ENCODE data around the gene SMDT1.
"Not testable (repeated sequence)": the region's sequence is repeated elsewhere in the genome, so short reads cannot be mapped to it uniquely, and the experiment has no call there.

Gene SMDT1

DNA sequence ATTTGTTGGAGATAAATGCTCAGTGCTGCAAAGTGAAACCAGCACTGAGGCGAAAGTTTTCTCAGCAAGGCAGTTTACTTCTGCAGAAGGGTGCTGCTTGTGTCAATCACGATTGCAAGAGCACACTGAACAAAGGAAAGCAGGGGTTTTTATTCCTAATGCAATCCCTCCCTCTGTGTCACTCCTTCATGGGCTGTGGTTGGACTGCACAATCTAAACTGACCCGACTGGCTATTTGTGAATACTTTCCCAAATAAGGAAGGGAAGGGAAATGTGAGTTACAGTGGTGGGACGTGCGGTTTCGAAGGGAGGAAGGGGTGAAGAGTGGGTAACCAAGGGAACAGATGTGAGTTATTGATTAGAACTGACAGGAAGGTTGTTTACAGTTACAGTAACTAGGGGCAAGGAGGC, 35.9 kb downstream of the SMDT1 start:
- DNase-seq: not testable (repeated sequence)

DNA sequence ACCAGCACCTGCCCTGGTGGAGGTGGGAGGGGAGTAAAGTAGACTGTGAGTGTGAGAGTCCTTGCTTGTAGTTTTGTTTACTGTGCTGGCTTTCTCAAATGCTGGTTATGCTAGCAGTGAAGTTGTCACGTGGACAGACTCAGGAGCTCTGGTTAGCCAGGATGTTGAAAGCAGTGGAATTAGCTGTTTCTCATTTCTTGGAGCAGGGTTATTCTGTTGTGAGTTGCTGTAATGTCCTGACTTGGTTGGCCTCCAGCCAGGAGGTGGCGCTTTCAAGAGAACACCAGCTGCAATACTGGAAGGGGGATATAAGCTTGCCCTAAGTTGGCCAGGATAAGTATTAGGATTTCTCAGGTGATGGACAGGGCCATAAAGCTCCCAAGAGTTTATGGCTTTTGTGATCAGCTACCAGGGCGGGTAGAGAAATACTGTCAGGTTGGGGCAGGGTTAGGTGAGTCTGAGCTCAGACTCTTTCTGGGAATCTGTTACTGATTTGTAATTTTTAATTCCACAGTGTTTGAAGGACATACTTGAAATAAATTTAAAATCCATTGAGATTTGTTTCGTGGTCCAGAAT, 37.4 kb downstream of the SMDT1 start:
- no peak for DNase-seq

DNA sequence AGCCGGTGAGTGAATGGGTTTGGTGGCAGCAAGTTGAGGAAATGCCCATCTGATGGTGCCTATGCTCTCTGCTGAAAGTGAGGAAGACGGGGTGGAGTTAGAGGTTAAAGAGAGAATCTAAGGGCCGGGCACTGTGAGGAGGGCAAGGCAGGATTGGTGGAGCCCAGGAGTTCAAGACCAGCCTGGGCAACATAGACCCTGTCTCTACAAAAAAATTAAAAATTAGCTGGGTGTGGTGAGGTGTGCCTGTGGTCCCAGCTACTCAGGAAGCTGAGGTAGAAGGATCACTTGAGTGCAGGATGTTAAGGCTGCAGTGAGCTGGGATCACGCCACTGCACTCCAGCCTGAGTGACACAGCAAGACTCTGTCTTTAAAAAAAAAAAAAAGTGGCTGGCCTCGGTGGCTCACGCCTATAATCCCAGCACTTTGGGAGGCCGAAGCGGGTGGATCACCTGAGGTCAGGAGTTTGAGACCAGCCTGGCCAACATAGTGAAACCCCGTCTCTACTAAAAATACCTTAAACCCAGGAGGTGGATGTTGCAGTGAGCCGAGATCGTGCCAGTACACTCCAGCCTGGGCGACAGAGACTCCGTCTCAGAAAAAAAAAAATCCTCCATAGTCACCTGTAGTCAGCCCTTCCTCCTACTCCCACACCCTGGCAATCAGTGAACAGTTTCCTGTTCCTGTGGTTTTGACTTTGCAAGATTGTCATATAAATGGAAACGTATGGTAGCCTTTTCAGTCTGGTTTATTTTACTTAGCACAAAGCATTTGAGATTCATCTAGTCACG, 40.9 kb downstream of the SMDT1 start:
- DNase-seq: peak; percentile 53

DNA sequence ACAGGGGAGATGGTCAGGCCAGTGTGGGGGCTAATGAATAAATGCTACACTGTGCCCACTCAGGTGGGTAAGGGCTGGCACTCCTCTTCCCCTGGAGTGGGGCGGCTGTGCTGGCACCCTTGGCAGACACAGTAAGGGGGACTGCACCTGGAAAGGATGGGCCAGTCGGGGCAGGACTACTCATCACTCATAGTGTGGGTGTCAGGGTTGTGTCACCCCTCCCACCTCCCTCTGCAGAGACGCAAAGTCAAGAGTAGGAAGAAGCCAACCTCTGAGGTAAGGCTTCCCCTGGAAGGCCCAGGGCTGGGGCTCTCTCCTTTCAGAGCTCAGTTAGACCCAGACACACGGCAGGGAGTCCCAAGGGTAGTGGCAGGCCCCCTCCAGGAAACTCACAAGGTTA, 44.0 kb downstream of the SMDT1 start:
- DNase-seq: not testable (repeated sequence)

DNA sequence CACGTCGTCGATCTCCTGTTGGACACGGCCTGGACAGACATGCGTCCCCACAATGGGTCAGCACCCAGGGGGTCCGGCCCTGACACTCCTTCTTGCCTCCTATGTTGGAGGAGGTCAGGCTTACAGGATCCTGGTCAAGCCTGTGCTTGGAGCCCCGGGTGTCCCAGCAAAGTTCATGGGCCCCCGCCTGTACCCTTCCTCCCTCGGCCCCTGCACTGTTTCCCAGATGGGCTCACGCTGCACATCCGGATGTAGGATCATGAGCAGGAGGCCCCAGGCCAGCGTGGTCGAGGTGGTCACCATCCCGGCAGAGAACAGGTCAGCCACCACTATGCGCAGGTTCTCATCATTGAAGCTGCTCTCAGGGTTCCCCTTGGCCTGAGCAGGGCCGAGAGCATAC, 48.1 kb downstream of the SMDT1 start:
- DNase-seq: no peak

DNA sequence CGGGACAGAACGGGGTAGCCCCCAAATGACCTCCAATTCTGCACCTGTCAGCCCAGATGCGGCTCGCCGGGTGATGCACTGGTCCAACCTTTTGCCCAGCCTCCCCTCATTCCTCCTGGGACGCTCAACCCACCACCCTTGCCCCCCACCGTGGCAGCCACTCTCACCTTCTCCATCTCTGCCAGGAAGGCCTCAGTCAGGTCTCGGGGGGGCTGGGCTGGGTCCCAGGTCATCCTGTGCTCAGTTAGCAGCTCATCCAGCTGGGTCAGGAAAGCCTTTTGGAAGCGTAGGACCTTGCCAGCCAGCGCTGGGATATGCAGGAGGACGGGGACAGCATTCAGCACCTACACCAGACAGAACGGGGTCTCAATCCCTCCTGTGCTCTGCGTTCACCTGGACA, 48.5 kb downstream of the SMDT1 start:
- DNase-seq: not testable (repeated sequence)

DNA sequence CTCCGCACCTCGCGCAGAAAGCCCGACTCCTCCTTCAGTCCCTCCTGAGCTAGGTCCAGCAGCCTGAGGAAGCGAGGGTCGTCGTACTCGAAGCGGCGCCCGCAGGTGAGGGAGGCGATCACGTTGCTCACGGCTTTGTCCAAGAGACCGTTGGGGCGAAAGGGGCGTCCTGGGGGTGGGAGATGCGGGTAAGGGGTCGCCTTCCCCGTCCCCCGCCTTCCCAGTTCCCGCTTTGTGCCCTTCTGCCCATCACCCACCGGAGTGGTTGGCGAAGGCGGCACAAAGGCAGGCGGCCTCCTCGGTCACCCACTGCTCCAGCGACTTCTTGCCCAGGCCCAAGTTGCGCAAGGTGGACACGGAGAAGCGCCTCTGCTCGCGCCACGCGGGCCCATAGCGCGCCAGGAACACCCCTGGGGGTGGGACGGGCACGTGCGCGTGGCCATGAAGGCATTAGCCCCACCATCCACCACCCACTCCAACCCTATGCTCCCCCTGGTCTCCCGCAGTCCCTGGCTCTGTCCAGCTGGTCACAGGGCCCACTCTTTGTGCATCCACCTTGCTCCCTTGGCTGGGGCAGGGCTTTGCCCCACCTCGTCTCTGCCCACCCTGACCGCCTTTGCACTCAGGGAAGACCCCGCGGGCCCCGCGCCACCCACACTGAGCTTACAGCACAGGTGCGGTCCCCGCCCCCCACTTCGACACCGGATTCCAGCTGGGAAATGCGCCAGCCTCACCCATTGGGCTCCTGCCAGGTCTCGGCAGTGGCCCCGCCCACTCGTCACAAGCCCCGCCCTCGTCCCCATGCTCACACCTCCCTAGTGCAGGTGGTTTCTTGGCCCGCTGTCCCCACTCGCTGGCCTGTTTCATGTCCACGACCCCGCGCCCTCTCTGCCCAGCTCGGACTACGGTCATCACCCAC, 49.5 kb downstream of the SMDT1 start:
- not testable (repeated sequence) for DNase-seq

DNA sequence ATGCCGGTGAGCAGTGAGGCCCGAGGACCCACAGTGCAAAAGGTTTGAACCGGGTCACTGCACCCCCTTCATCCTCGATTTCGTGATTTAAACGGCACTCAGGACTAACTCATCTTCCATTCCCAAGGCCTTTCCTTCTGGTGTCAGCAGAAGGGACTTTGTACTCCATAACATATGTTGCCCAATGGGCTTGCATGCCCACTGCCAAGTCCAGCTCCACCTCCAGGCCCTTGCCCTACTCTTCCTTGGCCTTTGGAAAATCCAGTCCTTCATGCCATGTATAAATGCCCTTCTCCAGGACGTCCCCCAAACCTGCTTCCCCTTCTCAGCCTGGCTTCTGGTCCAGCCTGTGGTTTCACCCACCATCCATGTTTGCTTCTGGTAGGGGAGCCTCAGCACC, 50.7 kb downstream of the SMDT1 start:
- DNase-seq: not testable (repeated sequence)

DNA sequence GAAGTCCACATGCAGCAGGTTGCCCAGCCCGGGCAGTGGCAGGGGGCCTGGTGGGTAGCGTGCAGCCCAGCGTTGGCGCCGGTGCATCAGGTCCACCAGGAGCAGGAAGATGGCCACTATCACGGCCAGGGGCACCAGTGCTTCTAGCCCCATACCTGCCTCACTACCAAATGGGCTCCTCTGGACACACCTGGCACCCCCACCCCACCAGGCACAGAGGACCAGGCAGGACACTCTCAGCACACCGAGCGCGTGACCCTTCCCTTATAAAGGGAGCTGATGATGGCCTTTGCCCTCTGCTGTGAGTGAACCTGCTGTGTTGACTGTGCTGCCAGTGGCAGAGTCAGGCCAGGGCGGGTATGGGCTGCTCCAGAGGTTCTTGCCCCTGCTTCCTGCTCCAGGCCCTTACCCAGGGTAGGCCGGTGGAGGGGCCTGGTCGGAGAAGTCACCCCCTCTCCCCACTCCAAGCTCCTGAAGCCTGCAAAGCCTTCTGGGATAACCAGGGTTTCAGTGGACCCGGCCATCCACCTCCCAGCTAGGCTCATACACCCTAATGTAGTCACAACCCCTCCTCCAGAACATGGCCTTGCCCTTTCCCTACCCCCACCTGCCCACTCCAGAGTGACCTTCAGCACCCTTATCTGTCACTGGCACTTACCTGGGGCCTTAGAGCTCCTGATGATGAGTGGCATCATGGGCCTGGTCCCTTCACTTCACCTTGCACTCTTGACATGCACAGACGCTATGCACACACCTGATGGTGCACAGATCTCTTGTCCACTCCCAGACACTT, 51.3 kb downstream of the SMDT1 start, which contains the start of gene CYP2D6:
TSS of gene CYP2D6 (minus strand) at position 172 of the 793 bp plus-strand sequence. CDS start at position 153, 19 bp downstream.
- DNase-seq: not testable (repeated sequence)

DNA sequence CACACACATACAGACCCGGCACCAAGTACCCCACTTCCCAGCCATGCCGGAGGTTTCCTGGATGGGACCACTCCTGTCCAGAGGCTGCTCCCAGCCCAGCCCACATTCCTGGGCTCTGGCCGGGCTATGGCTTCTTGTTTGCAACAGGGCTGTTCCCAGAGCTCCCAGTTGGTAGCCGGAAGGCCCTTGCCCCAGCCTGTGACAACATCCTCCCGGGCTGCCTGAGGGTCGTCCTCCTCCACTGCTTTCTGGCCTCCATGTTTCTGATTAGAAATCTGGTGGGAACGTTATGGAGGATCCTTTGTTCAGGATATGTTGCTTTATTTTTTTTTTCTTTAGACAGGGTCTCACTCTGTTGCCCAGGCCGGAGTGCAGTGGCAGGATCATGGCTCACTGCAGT, 52.1 kb downstream of the SMDT1 start:
- DNase-seq: no peak

DNA sequence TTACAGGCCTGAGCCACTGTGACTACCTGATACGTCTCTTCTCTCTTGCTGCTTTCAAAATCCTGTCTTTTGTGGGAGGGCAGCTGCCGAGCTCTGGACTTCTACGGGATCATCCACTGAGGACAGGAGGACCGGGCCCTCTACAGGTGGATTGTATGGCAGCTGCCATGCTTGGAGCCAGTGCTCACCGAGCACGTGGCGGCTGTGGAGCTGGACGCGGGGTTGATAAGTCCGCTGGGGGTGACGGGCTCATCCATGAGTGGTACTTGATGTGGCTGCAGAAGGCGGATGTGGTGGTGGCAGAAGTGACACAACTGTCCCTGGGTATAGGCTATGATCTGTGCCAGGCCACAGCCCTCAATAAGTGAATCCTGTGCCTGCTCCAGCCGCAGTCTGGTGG, 53.0 kb downstream of the SMDT1 start:
- no peak for DNase-seq
